GM12892 (cell line): ENCODE data around the gene PRKCSH.

Experiments
- POLR2A ChIP-seq: IDR thresholded peaks from 2 replicates; pipeline ENCODE4 v1.6.1; 2011; ENCODE audit warnings: low read depth, low read length, control low read depth
- POLR2AphosphoS5 ChIP-seq: IDR thresholded peaks from 2 replicates; pipeline ENCODE4 v1.6.1; 2011; ENCODE audit warnings: low read depth, low read length, control low read depth
- TAF1 ChIP-seq: IDR thresholded peaks from 2 replicates; pipeline ENCODE4 v1.6.1; 2011; ENCODE audit warnings: low read depth, mild to moderate bottlenecking, control low read depth, low read length, borderline replicate concordance

GRCh38 chr19:11457831-11458230 lies 22.4 kb downstream of the PRKCSH start:
- no peak for TF ChIP-seq POLR2A
- no peak for TF ChIP-seq TAF1
- no peak for TF ChIP-seq POLR2AphosphoS5
